GM10248 (cell line): ENCODE data around the gene MLN.

Experiments used
- CTCF ChIA-PET: fragments of 300-600 bp; sonication (Branson Sonifier 250); formaldehyde crosslinking; extraction: SDS; loops from one replicate; lab custom pipeline; 2021; ENCODE audit warnings: antibody characterized with exemption; lab: Yijun Ruan, JAX
- POLR2A ChIA-PET: fragments of 350-650 bp; sonication (Branson Sonifier 250); formaldehyde crosslinking; extraction: SDS; loops from one replicate; lab custom pipeline; 2020; ENCODE audit warnings: antibody characterized with exemption; lab: Yijun Ruan, JAX
- DNase-seq: peaks from one replicate; pipeline ENCODE4 v3.0.0; 2012; ENCODE audit errors: extremely low spot score
- TF ChIP-seq, protein P1 (sequence below): IDR thresholded peaks from 2 replicates; pipeline ENCODE4 v1.5.1; 2012; ENCODE audit warnings: mild to moderate bottlenecking, low read depth; ENCODE audit errors: extremely low read depth, missing control alignments, control extremely low read depth

The MLN gene

GRCh38 chr6:33787954-33788693, 15.7 kb downstream of the MLN start:
- DNase-seq, result peak; percentile 79
- TF ChIP-seq, protein P1, sequence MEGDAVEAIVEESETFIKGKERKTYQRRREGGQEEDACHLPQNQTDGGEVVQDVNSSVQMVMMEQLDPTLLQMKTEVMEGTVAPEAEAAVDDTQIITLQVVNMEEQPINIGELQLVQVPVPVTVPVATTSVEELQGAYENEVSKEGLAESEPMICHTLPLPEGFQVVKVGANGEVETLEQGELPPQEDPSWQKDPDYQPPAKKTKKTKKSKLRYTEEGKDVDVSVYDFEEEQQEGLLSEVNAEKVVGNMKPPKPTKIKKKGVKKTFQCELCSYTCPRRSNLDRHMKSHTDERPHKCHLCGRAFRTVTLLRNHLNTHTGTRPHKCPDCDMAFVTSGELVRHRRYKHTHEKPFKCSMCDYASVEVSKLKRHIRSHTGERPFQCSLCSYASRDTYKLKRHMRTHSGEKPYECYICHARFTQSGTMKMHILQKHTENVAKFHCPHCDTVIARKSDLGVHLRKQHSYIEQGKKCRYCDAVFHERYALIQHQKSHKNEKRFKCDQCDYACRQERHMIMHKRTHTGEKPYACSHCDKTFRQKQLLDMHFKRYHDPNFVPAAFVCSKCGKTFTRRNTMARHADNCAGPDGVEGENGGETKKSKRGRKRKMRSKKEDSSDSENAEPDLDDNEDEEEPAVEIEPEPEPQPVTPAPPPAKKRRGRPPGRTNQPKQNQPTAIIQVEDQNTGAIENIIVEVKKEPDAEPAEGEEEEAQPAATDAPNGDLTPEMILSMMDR, result no peak
- CTCF ChIA-PET, result interaction anchor here (0.9 to 3.6 kb wide), 4 partner anchors 14 to 87 kb away, joined by 3 to 18 read pairs (median 6); no protein-coding TSS in a partner anchor
- POLR2A ChIA-PET, result interaction anchor here (0.6 kb wide), 1 partner anchor 77 kb away, joined by 3 read pairs; the partner anchor contains the start of gene UQCC2

DNA sequence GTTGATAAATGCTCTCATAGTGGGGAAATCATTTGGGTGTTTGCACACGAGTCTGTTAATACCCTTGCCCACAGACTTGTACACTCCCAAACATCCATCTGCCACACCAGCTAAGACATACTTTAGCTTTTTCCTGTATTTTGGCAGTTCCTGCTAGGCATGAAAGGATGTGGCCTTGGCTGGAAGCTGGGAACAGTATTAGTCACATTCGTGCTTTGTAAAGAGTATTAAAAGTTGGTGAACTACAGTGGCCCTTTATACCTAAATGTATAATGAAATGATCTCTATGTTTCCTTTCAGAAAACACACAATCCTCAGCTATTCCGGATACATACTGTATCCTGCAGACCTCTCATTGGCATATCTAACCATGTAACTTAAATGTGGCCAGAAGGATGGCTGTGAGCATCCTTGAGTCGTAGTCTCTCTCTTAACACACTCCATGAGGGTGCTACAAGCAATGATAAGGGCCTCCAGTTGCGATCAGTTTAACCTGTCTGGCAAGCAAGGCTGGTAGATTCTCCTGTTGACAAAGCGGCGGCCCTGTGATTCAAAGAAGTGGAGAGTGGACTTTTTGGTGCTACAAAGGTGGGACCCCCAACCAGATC, 16.4 kb downstream of the MLN start:
- DNase-seq, result no peak
- TF ChIP-seq, protein P1, result no peak
- ChIA-PET CTCF (interaction anchor here (0.9 to 3.6 kb wide), 3 partner anchors 15 to 87 kb away, joined by 3 to 18 read pairs (median 9); no protein-coding TSS in a partner anchor), POLR2A (no interaction called here)

GRCh38 chr6:33786736-33787135, 17.1 kb downstream of the MLN start:
- ChIA-PET POLR2A (interaction anchor here (0.7 kb wide), 1 partner anchor 8 kb away, joined by 3 read pairs; no protein-coding TSS in a partner anchor), CTCF (interaction anchor here (2.7 to 3.6 kb wide), 2 partner anchors 15 to 17 kb away, joined by 9 to 18 read pairs; no protein-coding TSS in a partner anchor)
- no peak for DNase-seq
- TF ChIP-seq, protein P1, result no peak

DNA sequence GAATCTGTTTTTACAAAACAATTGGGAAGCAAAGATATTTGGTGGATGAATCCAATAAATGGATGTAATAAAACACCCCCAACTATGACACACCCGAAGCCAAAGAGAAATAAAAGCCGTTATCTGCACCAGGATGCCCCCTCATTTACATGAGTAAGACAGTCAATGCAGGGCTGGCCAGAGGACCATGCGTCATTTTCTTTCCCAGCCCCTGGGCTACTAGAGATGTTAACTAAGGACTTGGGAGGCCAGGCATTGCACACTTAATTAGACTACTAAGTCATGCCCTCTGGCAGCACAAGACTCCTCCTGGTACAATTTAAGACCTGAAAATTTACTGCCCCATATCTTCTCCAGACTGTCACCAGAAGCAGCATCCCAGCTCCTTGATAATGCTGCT, 18.0 kb downstream of the MLN start:
- CTCF ChIA-PET, result interaction anchor here (1.2 to 3.6 kb wide), 3 partner anchors 14 to 16 kb away, joined by 3 to 18 read pairs (median 9); no protein-coding TSS in a partner anchor
- TF ChIP-seq, protein P1, result no peak
- POLR2A ChIA-PET, result interaction anchor here (1.2 kb wide), 1 partner anchor 12 kb away, joined by 3 read pairs; no protein-coding TSS in a partner anchor
- no peak for DNase-seq

- ChIA-PET POLR2A (interaction anchor here (1.2 kb wide), 1 partner anchor 11 kb away, joined by 3 read pairs; no protein-coding TSS in a partner anchor), CTCF (interaction anchor here (0.9 to 1.7 kb wide), 4 partner anchors 11 to 17 kb away, joined by 3 to 9 read pairs (median 4); no protein-coding TSS in a partner anchor)
- DNase-seq, result no peak
- TF ChIP-seq, protein P1, result no peak
These were observed 19.0 kb downstream of the MLN start for GRCh38 chr6:33784787-33785186.

GRCh38 chr6:33783781-33784520, 19.9 kb downstream of the MLN start:
- ChIA-PET CTCF (interaction anchor here (0.9 to 1.7 kb wide), 3 partner anchors 10 to 14 kb away, joined by 3 to 9 read pairs (median 3); no protein-coding TSS in a partner anchor), POLR2A (no interaction called here)
- DNase-seq, result no peak
- TF ChIP-seq, protein P1, result no peak
